NK-92 (cell line): ENCODE data around the gene ZNF280D.
"Not testable (repeated sequence)": the region's sequence is repeated elsewhere in the genome, so short reads cannot be mapped to it uniquely, and the experiment has no call there.

ENCODE experiments used
- DNase-seq: peaks from one replicate; lab custom pipeline; 2025; ENCODE audit not compliant: unreplicated experiment; lab: John Stamatoyannopoulos, UW

The ZNF280D gene

DNA sequence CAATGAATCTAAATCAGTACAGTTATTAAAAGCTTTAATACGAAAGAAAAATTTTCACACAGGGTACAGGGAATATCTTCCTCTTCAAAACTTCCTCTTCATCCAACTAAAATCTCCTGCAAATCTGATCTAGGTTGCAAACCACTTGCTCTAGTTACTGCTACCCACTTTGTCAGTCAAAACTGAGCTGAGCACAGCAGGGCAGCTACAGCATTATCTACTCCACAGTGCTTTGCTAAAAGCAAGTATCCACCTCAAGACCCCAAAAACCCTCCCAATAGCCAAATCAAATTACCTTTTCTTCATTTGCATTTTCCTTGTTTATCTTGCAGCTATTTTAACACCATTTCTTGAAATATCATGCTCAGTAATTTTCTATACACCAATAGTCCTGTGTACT is 14.7 kb downstream of the ZNF280D start:
- DNase-seq, result no peak

DNA sequence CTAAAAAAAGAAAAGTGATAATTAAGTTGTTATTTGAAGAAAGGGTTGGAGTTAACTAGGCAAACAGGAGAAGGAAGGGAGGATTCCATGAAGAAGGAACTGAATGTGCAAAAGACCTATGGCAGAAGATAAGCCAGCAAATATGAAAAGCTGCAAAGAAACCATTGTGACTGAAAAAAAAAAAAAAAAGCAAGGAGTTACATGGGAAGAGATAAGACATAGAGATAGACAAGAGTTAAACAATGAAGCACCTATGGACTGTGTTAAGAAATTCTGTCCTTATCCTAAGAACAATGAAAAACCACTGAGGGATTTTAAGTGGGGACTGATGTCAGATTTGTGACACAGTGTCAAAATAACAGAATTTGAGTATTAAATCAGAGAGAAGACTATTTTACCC is 17.0 kb downstream of the ZNF280D start:
- no peak for DNase-seq

DNA sequence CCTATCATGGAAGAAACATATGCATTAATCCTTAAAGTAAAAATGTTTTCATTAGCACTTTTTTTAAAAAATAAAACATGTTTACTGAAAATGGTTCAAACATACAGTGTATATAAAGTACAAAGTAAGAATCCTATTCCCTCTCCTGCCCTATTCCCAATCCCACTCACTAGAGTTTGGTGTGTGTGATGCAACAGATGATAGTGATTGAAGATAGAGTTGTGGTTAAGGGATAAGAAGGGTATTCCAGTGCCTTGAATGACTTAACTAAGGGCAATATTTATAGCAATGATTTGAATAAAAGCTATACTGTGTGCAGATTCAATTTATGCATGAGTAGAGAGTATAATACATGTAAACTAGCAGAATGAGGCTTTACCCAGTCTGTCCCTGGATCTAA is 18.1 kb downstream of the ZNF280D start:
- DNase-seq, result no peak

DNA sequence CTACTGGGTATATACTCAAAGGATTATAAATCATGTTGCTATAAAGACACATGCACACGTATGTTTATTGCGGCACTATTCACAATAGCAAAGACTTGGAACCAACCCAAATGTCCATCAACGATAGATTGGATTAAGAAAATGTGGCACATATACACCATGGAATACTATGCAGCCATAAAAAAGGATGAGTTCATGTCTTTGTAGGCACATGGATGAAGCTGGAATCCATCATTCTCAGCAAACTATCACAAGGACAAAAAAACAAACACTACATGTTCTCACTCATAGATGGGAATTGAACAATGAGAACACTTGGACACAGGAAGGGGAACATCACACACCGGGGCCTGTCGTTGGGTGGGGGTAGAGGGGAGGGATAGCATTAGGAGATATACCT is 23.8 kb downstream of the ZNF280D start:
- DNase-seq, result not testable (repeated sequence)

DNA sequence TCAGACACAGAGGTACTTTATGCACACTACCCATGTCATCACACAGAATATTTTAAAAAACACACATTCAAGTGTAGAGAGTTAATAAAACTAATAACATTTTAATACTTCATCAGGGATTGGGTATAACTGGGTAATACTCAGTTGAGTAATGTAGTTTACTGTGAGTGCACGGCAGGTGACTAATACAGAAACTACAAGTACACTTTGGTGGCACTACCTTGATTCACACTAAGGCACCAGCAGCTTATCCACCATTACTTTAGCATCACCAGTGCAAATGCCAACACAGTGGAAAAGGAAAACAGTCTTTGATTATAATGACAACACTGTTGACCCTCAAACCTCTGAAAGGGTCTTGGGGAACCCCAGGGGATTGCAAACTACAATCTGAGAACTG is 33.6 kb downstream of the ZNF280D start:
- no peak for DNase-seq

DNA sequence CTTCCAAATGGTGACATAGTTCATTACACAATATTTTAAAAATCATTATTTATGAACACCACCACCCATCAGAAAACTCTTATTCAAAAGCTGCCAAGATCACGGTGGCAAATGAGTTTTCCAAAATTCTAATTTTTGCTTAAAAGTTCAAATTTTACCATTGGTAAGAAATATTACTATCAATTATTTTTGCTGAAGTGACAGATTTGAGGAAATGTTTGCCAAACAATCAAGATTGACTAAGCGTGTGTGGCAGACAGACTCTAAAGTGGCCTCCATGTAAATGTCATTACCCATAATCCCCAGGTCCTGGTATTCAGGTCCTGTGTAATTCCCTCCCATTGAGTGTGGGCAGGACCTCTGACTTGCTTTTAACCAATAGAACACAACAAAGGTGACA is 35.0 kb downstream of the ZNF280D start:
- no peak for DNase-seq

DNA sequence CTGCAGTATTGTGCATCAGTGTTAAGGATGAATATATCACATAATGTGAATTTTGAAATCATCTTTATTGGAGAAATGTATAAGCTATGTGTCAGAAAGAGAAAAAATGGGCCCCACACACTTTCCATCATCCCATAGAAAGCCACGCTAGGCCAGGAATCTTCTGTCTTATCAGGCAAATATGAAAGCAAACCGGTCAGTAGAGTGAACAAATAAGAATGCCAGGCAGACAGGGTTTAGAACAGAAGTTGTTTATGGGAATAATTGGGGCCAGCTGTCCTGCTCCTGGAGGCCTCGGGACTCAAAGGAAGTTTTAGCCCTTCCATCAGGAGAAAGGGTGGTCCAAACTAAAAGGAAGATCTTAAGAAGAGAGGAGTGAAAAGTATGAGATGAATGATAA is 39.5 kb downstream of the ZNF280D start:
- DNase-seq, result no peak

DNA sequence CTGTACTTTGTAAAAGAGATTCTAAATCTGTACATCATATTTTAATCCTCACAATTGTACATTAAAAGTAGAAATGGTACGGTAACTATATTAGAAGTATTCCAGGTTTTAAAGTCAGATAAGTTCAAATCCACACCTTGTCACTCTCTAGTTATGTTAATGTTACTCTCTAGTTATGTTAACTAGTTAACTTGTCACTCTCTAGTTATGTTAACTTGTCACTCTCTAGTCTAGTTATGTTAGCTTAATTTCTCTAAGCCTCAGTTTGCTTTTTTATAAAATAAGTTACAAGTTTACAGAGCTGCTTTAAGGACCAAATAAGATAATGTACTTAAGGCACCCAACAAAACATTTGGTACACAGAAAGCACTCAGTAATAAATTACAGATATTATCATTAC is 42.6 kb downstream of the ZNF280D start:
- DNase-seq, result no peak

DNA sequence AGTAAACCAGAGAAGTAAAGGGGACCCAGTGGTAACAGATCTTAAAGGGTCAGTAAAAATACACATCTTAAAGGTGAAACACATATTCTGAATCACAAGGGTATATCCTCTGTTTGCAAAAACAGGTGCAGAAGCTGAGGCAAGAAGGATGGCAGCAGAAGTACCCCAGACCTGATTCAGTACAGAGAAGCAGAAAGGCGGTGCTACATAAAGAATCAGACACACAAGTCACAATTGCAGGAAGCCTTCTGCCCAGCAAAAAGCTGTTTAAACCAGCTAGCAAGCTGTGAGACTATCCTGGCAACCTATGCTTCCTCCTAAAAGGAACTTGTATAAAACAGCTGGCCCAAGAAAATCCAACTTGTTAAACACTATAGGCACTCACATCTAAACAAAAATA is 49.4 kb downstream of the ZNF280D start:
- no peak for DNase-seq

DNA sequence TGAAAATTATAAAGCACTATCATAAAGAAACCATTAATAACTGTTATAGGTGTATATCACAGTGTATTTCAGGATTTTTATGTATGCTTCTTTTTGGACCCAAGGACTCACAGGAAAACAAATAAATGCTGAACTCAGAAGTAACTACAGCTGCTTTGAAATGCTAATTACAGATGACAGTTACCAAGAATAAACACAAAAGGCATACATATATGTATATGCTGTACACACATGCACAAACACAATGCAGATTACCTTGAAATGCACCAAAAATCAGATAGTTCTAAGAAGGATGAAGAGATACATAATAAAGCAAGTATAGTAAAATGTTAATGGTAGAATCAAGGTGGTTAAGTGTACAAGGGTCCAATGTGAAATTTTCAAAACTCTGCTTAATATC is 52.2 kb downstream of the ZNF280D start:
- DNase-seq, result no peak

DNA sequence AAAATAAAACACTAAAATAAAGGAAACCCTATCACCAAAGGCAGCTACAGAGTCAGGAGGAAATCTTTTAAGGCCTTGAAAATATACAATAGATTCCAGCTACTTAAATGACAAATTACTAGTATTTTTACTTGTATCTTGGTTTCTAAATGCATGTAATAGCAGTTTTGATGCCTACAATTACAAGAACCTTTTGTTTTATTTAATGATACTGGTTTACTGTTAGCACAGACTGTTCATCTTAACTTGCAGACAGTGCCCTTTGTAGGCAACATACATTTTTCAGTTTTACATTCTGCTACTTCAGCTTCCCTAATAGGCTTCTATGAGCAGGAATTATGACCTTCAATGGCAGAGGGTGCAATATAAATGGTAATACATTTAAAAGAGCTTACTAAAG is 54.1 kb downstream of the ZNF280D start:
- DNase-seq, result no peak

DNA sequence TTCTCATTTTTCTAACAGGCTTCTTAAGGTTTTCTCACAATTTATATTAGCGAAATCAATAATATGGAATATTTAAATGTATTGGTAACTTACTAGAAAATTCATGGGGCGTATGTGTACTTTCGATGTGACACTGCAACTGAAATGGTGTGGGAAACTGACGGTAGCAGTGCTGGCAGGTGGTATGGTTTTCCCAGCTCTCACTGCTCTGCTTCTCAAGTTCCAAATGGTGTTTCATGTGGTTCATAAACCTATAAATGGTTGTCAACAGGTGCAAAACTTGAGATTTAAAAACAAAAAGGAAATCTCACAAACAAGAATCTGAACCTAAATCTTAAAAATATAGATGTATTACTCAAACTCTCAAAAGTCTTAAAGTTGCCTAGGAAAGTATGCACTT is 54.7 kb downstream of the ZNF280D start:
- no peak for DNase-seq

DNA sequence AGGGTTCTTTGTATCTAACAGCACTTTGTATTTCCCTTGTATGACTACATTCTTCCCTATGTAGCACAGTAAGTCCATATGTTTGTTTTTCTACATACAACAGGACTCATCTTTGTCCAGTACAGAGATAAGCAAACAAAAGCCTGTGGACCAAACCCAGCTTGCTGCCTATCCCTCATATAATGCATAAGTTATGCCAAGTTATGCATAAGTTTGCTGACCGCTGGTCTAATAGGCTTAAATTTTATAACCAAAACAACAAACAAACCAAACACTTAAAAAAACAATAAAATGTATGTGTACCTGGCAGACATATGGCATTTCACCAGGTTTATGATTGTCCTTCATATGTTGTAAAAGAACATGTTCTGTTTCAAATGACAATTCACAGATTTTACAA is 56.0 kb downstream of the ZNF280D start:
- no peak for DNase-seq

DNA sequence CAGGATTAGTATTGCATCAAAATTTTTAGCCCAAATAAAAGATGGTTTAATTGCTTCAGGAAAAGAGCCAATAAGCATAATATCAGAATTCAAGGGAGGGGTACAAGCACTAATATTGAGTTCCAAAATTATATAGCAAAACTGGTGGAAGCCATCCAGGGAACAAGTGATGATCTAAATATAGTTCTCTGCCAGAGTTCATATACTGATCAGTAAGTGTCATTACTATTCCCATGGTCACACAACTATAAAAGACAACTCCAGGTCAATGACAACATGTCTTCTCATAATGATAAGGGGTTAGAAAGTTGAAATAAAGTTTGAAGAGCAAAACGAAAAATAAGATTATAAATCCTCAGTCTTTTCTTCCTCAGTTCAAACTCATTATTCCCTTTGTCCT is 57.4 kb downstream of the ZNF280D start:
- no peak for DNase-seq

DNA sequence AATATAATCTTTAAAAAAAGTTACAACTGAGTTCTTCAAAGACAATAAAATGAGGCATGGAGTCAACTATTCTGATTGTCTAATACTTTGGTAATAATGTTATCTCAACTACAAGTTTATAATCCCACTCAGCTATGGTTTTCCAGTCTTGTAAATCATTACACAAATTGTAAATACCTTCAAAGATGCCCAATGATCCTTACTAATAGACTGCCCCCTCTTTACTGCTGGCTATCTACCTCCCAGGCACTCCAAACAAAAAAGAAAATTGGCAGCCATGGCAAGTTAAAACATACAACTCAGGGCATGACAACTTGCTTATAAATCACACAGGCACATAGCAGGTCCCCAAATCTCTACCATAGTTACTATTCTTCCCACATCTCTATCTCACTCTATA is 58.5 kb downstream of the ZNF280D start:
- no peak for DNase-seq

DNA sequence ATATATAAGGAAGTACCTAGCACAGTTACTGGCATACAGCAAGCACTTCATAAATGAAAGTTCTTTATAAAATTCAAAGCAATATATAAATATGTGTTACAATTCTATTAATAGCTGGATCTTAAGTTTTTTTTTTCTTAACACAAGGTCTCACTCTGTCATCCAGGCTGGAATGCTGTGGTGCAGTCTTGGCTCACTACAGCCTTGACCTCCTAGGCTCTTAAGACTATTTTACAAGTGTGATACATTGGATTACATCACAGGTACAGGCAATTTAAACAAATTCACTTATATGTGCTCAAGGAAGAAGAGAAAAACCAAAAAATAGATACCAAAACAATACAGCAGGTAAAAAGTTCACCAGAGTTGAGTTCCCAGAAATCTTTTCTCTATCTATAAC is 60.6 kb downstream of the ZNF280D start:
- no peak for DNase-seq

DNA sequence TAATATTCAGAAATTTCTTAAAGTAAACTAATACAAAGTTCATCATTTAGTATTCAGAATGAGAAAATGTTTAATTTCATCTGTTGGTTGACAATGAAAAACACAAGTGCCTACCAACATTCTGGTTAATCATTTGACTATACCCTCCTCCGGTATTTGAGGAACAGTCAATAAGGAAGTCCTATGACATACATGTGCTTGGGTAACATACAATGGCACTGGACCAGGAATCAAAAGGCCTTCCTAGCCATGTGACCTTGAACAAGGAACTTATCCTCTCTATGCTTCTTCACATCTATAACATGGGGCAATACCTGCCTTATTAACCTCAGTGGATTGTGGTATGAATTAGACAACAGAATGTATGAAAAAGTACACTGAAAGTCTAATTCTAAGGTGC is 65.8 kb downstream of the ZNF280D start:
- no peak for DNase-seq

DNA sequence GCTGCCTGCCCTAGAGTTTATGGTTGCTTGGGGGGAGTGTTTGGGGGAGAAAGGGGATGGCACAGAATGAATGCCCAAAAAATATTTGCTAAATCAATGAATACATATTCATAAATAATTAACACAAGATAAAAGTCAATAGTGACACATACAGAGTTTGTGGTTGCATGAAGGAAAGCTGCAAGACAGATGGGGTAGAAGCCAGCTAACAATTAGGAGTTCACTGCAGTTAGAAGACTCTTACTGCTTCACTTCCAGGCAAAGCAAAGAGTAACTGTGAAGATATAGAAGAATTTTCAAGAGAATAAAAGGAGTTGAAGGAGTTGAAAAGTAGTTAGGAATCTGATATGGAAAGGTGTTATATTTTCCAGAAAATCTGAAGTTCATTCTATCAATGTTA is 72.4 kb downstream of the ZNF280D start:
- DNase-seq, result no peak

DNA sequence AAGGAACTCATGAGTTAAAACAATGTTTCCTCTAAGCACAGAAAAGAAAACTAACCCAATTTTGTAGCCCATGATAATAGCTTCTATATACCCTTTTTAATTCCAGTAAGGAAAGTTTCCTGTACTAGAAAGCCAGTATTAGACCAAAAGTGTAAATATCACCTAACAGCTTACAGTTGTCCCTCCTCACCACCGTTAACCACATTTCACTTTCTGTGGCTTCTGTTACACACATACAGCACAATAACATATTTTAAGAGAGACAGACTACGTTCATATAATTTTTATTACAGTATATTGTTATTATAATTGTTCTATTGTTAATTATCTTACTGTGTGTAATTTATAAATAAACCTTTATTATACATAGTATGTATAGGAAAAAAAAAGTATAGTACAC is 74.1 kb downstream of the ZNF280D start:
- DNase-seq, result no peak

DNA sequence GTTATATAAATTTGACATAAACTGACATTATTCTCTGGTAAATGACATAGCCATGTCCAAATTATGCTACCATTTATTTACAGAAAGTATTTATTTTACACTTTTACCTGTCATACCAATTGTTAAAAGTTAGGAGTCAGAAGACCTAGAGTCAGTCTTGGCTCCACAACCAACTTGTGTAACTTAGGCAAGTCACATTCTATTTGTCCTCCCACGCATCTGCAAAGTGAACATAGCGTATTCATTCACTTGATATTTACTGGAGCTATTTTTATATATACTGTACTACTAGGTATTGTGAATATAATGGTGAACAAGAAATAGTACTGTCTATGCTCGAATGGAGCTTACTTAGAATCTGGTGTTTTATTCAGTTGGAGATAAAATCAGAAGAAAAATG is 78.7 kb downstream of the ZNF280D start:
- DNase-seq, result no peak

DNA sequence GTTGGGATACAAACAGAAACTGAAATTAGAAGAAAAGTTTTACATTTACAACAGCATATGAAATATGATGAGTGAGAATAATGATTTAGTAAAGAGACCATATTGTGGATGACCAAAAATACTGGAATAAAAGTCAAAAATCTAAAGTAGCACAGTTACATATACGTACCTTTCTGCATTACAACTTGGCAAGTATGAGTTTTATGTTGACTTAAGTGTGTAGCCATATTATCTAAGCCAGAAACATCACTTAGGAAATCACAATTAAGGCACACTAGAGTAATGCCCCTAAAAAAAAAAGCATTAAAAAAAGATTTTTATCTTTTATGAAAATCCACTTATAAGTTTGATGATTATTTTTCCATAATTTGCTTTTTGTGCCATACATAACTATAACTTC is 79.1 kb downstream of the ZNF280D start:
- DNase-seq, result no peak

DNA sequence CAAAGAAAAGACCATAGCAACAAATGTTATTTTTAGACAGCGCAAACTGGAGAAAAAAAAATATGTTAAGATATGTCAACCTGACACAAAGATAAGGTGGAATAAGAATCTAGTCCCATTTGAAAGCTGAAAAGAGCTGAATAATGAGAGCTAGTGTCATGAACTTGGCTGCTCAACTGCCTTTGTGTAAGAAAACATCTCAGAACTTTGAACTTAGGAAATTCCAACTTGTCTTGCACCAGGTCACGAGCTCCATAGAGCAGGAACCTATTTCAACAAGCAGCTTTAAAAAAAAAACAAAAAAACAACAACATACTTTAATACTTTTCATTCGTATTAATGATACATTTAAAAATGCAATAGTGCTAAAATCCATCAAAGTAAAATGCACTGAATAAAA is 79.5 kb downstream of the ZNF280D start:
- no peak for DNase-seq

DNA sequence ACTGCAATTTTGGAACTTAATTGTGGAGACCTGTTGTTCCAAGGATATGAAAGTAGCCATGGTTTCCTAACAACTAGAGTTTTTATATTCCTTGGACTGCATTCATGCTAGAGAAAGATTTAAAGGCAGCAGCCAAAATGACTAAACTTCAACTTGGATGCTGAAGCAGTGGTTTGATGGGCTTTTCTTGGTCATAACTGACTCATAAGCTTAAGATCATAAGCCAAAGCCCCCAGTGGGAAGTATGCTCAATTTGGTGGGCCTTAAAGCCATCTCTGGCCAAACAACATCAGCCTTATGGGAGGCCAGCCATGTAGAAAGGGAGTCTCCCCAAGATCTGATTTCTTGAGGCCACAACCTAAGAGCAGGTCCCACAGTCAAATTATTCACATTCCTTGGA is 80.2 kb downstream of the ZNF280D start:
- DNase-seq, result no peak

DNA sequence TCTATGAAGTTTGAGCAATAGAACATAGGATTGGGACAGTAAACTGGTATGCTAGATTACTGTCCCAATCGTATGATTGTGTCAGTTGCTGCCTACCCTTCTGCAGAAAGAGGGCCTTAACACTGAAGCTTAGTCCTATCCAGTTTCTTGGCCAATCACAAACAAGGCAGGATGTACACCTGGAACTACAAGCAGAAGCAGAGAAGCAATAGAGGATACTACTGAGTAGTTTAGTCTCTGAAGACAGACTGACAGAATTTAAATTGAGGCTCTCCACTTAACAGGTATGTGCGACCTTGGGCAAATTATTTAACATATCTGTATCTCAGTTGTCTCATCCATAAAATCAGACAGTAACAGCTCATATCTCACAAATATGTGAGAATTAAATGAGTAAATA is 85.0 kb downstream of the ZNF280D start:
- DNase-seq, result no peak
